ENCODE results near the gene SENP1. TPM values are rescaled to one million over a fixed set of nuclear protein-coding genes. Genes with fewer than 3 reads are reported as not detected.

Gene SENP1
- total and polyA plus RNA-seq, 3 experiments from 2014 or later: 13.4 to 58.8 (median 57.3) TPM

GRCh38 chr12:48001505-48002413 is 104.1 kb downstream of the SENP1 start:
- peaks cover 83 to 90% of the 10 kb centered on the region in 2 donors for H3K27me3 Mint-ChIP-seq
- H3K36me3 ChIP-seq (ENCODE audit: insufficient read depth, low read length): no peaks in the 10 kb centered on the region
- H3K4me3 ChIP-seq (ENCODE audit: low read length): peak overlapping the region; percentile 35
- POLR2A ChIA-PET: no interaction called here
- no peak for DNase-seq
- peak overlapping the region in 1 of 8 donors; percentile 47 for H3K27ac Mint-ChIP-seq
- H3K27me3 ChIP-seq (ENCODE audit: insufficient read depth, low read length, poor library complexity, severe bottlenecking): peaks cover 63% of the 10 kb centered on the region
- H3K27ac ChIP-seq (ENCODE audit: low read depth, low read length): no peak overlapping the region
- no peaks in the 10 kb centered on the region for H3K9me3 ChIP-seq (ENCODE audit: low read length)
- H3K4me1 ChIP-seq (ENCODE audit: insufficient read depth, low read length): peaks cover 41% of the 10 kb centered on the region
- peaks cover 0 to 2% (median 0%) of the 10 kb centered on the region in 3 donors for H3K36me3 Mint-ChIP-seq
- CTCF ChIA-PET: interaction anchor here (1.2 to 1.3 kb wide), 3 partner anchors 14 to 259 kb away, joined by 3 read pairs; no protein-coding TSS in a partner anchor
- peaks cover 32 to 49% (median 37%) of the 10 kb centered on the region in 3 donors for H3K4me1 Mint-ChIP-seq
- no peaks in the 10 kb centered on the region for H3K9me3 Mint-ChIP-seq
- H3K4me3 Mint-ChIP-seq: peak overlapping the region; percentile 63 to 80 (median 77)

DNA sequence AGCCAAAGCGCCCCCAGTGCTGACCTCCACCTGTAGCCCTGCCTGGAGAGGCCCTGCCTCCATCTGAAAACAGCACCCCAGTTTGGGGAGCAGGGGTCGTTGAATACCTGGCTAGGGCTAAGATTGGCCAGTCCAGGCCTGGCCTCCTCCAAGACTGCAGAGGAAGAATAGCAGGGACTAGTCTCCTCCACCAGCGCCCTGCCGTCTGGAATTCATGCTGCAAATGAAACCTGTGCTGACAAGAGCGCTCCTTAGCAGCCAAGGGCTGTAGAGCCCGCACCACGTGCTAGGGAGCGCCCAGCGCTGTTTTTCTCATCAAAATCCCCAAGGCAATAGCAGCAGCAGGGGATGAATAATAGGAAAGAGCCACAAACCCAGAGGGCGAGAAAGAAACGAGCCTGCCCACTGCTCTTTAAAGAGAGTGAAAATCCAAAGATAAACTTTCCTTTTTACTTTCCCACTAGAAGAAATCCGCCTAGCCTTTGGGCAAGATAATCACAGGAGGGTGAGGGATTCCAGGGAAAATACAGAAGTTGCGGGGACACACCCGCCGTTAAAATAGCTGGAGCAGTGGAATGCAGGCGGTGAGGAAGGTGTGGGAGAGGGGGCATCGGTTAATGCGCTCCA is 104.9 kb downstream of the SENP1 start:
- POLR2A ChIA-PET: no interaction called here
- Mint-ChIP-seq H3K4me1 (peaks cover 32 to 48% (median 37%) of the 10 kb centered on the region in 3 donors), H3K27ac (peak overlapping the region in 1 of 8 donors; percentile 25), H3K4me3 (peak overlapping the region; percentile 63 to 80 (median 68)), H3K9me3 (no peaks in the 10 kb centered on the region), H3K36me3 (peaks cover 0 to 2% (median 0%) of the 10 kb centered on the region in 3 donors), H3K27me3 (peaks cover 78 to 90% of the 10 kb centered on the region in 2 donors)
- no peaks in the 10 kb centered on the region for H3K9me3 ChIP-seq (ENCODE audit: low read length)
- H3K36me3 ChIP-seq (ENCODE audit: insufficient read depth, low read length): no peaks in the 10 kb centered on the region
- CTCF ChIA-PET: no interaction called here
- no peak for DNase-seq
- H3K27me3 ChIP-seq (ENCODE audit: insufficient read depth, low read length, poor library complexity, severe bottlenecking): peaks cover 62% of the 10 kb centered on the region
- peak overlapping the region; percentile 35 for H3K4me3 ChIP-seq (ENCODE audit: low read length)
- no peak overlapping the region for H3K27ac ChIP-seq (ENCODE audit: low read depth, low read length)
- H3K4me1 ChIP-seq (ENCODE audit: insufficient read depth, low read length): peaks cover 41% of the 10 kb centered on the region

DNA sequence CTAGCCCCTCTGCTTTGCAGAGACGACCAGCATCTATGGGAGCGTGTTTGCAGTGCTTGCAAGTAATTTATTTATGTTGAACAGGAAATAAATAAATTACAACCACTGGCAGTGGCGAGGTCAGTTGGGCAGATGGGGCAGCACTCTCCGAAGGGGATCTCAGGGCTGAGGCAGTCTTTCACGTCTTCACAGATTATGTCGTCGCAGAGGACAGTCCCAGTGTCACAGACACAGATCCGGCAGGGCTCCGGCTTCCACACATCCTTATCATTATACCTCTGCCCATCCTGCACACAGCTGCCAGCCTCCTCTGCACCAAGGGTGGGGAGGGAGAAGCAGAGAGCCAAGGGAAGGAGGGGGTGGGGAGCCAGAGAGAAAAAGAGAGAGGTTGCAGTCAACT is 106.1 kb downstream of the SENP1 start:
- H3K4me3 Mint-ChIP-seq: no peak overlapping the region
- CTCF ChIA-PET: no interaction called here
- peaks cover 76 to 92% of the 10 kb centered on the region in 2 donors for H3K27me3 Mint-ChIP-seq
- POLR2A ChIA-PET: no interaction called here
- H3K27ac Mint-ChIP-seq: no peak overlapping the region
- H3K4me1 Mint-ChIP-seq: peaks cover 30 to 37% (median 32%) of the 10 kb centered on the region in 3 donors
- H3K36me3 ChIP-seq (ENCODE audit: insufficient read depth, low read length): no peaks in the 10 kb centered on the region
- no peaks in the 10 kb centered on the region for H3K9me3 Mint-ChIP-seq
- H3K9me3 ChIP-seq (ENCODE audit: low read length): no peaks in the 10 kb centered on the region
- peaks cover 35% of the 10 kb centered on the region for H3K4me1 ChIP-seq (ENCODE audit: insufficient read depth, low read length)
- no peak overlapping the region for H3K4me3 ChIP-seq (ENCODE audit: low read length)
- no peak for DNase-seq
- peaks cover 51% of the 10 kb centered on the region for H3K27me3 ChIP-seq (ENCODE audit: insufficient read depth, low read length, poor library complexity, severe bottlenecking)
- no peak overlapping the region for H3K27ac ChIP-seq (ENCODE audit: low read depth, low read length)
- H3K36me3 Mint-ChIP-seq: no peaks in the 10 kb centered on the region

GRCh38 chr12:47997321-47997720 is 108.6 kb downstream of the SENP1 start:
- Histone ChIP-seq H3K27ac (ENCODE audit: low read depth, low read length) (no peak overlapping the region), H3K4me1 (ENCODE audit: insufficient read depth, low read length) (peaks cover 12% of the 10 kb centered on the region), H3K36me3 (ENCODE audit: insufficient read depth, low read length) (no peaks in the 10 kb centered on the region), H3K9me3 (ENCODE audit: low read length) (no peaks in the 10 kb centered on the region), H3K27me3 (ENCODE audit: insufficient read depth, low read length, poor library complexity, severe bottlenecking) (peaks cover 29% of the 10 kb centered on the region), H3K4me3 (ENCODE audit: low read length) (no peak overlapping the region)
- POLR2A ChIA-PET: no interaction called here
- no peak overlapping the region for H3K4me3 Mint-ChIP-seq
- no peak for DNase-seq
- CTCF ChIA-PET: no interaction called here
- no peaks in the 10 kb centered on the region for H3K9me3 Mint-ChIP-seq
- H3K4me1 Mint-ChIP-seq: peaks cover 14 to 16% (median 15%) of the 10 kb centered on the region in 3 donors
- peaks cover 60 to 78% of the 10 kb centered on the region in 2 donors for H3K27me3 Mint-ChIP-seq
- no peaks in the 10 kb centered on the region for H3K36me3 Mint-ChIP-seq
- H3K27ac Mint-ChIP-seq: no peak overlapping the region

- Mint-ChIP-seq H3K27me3 (peaks cover 47 to 65% of the 10 kb centered on the region in 2 donors), H3K9me3 (no peaks in the 10 kb centered on the region), H3K4me1 (peaks cover 3 to 4% (median 4%) of the 10 kb centered on the region in 3 donors), H3K27ac (no peak overlapping the region), H3K4me3 (no peak overlapping the region), H3K36me3 (no peaks in the 10 kb centered on the region)
- ChIA-PET POLR2A (no interaction called here), CTCF (no interaction called here)
- H3K4me1 ChIP-seq (ENCODE audit: insufficient read depth, low read length): peaks cover 4% of the 10 kb centered on the region
- no peaks in the 10 kb centered on the region for H3K36me3 ChIP-seq (ENCODE audit: insufficient read depth, low read length)
- H3K27me3 ChIP-seq (ENCODE audit: insufficient read depth, low read length, poor library complexity, severe bottlenecking): peaks cover 15% of the 10 kb centered on the region
- no peak overlapping the region for H3K4me3 ChIP-seq (ENCODE audit: low read length)
- no peaks in the 10 kb centered on the region for H3K9me3 ChIP-seq (ENCODE audit: low read length)
- no peak overlapping the region for H3K27ac ChIP-seq (ENCODE audit: low read depth, low read length)
- no peak for DNase-seq
These were observed 109.9 kb downstream of the SENP1 start for GRCh38 chr12:47995981-47996401.

DNA sequence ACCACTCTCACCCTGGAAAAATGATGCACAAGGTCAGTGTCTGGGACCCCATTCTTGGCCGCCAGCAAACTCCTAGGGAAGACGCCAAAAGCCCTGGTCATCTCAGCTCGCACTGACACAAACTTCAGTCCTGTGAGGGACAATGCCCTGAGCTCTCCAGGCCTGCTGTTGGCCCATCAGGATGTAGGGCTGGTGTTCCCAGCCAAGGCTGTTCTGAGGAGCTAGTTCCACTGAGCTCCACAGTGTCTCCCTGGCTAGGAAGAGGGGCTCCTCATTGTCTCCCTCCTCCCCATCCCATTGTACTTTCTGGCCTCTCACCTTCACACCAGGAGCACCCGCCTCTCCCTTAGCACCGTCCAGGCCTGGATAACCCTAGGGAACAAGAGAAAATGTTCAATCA is 112.4 kb downstream of the SENP1 start:
- Histone ChIP-seq H3K9me3 (ENCODE audit: low read length) (no peaks in the 10 kb centered on the region), H3K27me3 (ENCODE audit: insufficient read depth, low read length, poor library complexity, severe bottlenecking) (peaks cover 2% of the 10 kb centered on the region), H3K4me3 (ENCODE audit: low read length) (no peak overlapping the region), H3K36me3 (ENCODE audit: insufficient read depth, low read length) (no peaks in the 10 kb centered on the region), H3K27ac (ENCODE audit: low read depth, low read length) (no peak overlapping the region), H3K4me1 (ENCODE audit: insufficient read depth, low read length) (peaks cover 21% of the 10 kb centered on the region)
- no peak overlapping the region for H3K4me3 Mint-ChIP-seq
- no peaks in the 10 kb centered on the region for H3K36me3 Mint-ChIP-seq
- H3K27me3 Mint-ChIP-seq: peaks cover 26 to 40% of the 10 kb centered on the region in 2 donors
- no peaks in the 10 kb centered on the region for H3K9me3 Mint-ChIP-seq
- ChIA-PET POLR2A (interaction anchor here (0.7 kb wide), 1 partner anchor 12 kb away, joined by 3 read pairs; no protein-coding TSS in a partner anchor), CTCF (no interaction called here)
- H3K4me1 Mint-ChIP-seq: peaks cover 20 to 22% (median 20%) of the 10 kb centered on the region in 3 donors
- no peak for DNase-seq
- peak overlapping the region in 1 of 8 donors; percentile 63 for H3K27ac Mint-ChIP-seq

All from CD8-positive, alpha-beta memory T cell (primary cell).